ENCODE results near the gene DNM3.

The DNM3 gene

DNA sequence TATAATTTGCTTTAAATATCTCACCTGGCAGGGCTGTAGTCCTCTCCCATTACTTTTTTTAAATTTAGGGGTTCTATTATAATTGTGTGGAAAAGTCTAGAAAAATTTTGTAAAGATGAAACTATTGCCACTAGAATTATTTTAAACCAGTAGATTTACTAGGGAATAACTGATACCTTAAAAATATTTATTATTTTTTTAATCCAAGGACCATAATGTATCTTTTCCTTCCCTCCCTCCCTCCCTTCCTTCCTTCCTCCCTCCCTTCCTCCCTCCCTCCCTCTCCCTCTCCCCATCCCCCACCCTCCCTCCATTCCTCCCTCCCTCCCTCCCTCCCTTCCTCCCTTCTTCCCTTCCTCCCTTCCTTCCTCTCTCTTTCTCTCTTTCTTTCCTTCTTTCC is 90.5 kb downstream of the DNM3 start:
- no peak for FAIRE-seq

DNA sequence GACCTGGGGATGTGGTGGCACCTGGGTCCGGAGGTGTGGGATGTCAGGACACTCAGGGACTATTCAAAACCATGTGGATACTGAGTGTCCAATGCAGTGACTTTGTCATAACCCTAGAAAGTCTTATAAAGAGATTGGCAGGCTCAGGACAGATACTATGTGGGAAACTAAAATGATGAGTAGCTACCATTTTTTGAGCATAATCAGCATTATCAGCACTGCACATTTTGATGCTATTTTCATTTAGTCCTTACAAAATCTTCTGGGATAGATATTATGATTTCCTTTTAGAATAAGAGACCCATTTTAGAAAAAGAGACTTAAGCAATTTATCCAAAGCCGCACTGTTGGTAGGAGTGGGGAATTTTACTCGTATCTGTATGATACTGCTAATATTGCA is 93.4 kb downstream of the DNM3 start:
- no peak for FAIRE-seq

DNA sequence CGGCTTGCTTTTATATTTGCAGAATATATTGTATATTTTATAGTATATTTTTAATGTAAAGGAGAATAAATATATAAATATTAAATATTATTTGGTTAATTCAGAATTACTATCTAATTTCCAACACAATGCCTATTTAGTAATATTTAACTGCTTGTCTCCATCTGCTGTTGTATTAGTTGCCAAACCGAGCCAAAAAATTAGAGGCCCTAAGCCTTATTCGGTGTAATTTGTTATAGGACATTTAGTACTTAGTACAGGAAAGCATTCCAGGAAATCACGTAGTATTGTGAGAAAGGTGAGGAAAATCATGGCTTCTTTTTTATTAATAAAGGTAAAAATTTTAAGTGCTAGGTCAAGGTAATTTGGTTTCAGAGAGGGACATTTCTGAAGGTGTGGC is 93.8 kb downstream of the DNM3 start:
- no peak for FAIRE-seq

- no peak for FAIRE-seq
Measured at GRCh38 chr1:171935664-171936063, 94.4 kb downstream of the DNM3 start.

GRCh38 chr1:171937938-171938337 is 96.6 kb downstream of the DNM3 start:
- no peak for FAIRE-seq

DNA sequence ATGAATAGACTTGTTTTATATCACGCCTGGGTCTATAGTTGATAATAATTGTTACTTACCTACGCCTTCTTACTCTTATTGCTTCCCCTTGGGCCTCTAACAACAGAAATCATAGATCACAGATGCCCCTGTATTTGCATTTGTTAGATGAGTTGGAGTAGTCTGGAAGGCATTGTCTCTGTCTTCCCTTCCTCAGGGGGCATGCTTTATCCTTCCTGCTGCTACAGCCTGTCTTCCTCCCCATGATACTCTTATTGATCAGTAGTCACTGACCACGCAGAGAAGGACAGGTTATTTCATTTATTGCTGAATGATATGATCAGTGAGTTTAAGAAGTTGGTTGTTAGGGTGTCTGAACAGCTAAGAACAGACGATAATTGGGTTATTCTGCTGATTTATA is 98.4 kb downstream of the DNM3 start:
- FAIRE-seq, result no peak

GRCh38 chr1:171940368-171940767 is 99.1 kb downstream of the DNM3 start:
- FAIRE-seq, result peak; percentile 70

GRCh38 chr1:171941920-171942319 is 100.6 kb downstream of the DNM3 start:
- FAIRE-seq, result no peak

DNA sequence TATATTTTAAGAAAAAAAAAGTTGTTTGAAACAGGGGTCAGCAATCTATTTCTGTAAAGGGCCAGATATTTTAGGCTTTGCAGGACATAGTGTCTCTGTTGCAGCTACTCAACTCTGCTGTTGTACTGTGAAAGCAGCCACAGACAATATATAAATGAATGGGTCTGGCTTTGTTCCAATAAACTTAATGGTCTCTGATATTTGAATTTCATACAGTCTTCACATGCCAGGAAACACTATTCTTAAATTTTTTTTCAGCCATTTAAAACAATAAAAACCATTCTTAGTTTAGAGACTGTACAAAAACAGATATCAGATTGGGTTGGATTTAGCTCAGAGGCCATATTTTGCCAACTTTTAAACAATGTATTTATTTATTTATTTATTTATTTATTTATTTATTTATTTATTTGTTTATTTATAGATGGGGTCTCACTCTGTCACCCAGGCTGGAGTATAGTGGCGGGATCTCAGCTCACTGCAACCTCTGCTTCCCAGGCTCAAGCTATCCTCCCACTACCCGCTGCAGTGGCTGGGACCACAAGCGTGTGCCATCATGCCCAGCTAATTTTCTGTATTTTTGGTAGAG is 102.8 kb downstream of the DNM3 start:
- no peak for FAIRE-seq

DNA sequence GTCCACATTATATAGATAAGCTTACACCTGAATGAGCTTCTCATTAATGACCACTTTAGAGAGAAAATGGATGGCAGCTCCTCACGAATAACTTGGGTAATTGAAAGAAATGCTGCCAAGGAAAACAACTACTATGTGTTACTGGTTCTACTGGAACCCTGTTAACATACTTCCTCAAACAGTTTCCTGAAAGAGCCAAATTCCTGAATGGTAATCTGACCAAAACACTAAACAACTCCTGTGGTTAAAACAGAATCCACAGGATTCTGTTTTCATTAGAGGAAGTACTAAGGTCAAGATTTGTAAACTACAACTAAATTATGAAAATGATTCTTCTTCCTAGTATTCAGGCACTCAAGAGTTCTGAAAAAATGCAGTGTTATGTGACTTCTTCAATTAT is 107.2 kb downstream of the DNM3 start:
- FAIRE-seq, result no peak

DNA sequence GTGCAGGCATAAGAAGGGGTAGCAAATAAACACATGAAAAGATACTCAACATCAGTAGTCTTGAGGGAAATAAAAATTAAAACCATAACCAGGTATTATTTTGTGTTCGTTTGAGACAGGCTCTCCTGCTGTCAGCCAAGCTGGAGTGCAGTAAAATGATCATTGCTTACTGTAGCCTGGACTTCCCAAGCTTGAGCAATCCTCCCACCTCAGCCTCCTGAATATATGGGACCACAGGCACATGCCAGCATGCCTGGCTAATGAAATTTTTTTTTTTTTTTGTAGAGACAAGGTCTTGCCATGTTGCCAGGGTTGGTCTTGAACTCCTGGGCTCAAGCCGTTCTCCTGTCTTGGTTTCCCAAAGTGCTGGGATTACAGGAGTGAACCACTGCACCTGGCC is 108.0 kb downstream of the DNM3 start:
- FAIRE-seq, result no peak

GRCh38 chr1:171953835-171954234 is 112.5 kb downstream of the DNM3 start:
- FAIRE-seq, result no peak

DNA sequence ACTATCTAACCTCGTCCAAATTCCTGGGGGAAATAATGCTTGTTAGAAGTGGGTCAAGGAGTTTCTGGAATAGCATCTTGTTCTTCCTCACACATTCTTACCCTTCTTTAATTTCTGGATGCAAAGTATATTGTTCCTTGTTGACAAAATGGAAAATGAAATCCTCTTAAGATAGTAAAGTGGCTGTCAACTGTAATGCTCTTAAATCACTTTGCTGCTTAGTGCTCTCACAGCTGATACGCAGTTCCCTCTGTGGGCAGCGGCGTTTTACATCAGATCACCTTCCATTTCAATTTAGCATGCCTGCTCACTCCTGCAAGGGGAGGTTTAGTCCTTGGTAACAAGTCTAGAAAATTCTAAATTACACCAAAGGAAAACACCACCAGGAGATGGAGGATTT is 113.1 kb downstream of the DNM3 start:
- FAIRE-seq, result no peak

GRCh38 chr1:171961861-171962260 is 120.6 kb downstream of the DNM3 start:
- no peak for FAIRE-seq

DNA sequence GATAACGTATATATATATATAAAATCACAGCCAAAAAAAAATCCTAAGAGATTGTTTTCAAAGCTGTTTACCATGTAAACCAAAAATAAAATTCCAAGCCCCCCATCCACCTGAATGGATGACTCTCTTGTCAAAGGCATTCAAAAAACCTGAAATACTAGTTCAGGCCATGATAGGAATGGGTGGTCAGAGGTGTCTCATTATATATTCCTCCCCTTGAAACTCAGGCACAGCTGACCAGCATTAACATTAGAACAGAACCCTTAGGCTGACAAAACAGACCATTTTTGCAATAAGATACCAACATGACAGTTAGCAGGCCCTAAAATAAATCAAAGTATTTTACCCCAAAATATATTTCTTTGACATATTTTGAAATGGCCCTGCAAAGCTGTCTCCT is 122.5 kb downstream of the DNM3 start:
- no peak for FAIRE-seq

GRCh38 chr1:171965777-171966176 is 124.5 kb downstream of the DNM3 start:
- FAIRE-seq, result no peak

DNA sequence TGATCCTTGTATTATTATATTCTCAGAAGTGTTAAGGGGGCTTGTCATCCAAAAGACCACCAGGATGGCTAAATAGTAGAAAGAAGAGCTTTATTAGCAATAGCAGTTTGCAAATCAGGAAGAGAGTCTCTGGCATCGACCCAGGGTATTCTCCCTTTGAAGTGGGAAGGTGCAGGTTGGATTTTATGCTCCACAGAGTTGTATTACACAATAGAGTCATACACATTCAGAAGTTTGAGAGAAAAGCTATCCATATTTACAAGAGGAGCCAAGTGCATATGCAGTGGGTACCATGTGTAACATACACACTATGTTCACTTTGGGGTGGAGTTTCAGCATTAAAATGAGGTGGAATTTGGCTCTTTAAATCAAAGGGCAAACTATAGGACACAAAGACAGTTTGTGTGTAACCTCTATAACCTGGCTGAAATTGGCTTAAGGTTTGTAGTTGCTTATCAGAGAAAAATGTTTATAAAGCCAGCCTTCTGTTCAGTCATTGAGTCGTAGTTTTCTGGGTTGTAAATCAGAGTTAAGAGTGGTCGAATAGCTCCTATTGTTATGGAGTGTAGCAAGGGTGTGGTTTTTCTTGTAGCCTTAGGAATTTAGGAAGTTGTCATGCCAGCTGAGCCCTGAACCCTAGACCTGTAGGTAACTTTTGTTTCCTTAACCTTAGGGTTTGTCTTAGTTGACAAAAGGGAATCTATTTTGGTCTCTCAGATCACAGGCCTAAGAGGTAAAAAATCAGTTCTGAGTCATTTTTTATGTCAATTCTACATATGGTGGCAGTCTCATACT is 125.3 kb downstream of the DNM3 start:
- FAIRE-seq, result no peak

DNA sequence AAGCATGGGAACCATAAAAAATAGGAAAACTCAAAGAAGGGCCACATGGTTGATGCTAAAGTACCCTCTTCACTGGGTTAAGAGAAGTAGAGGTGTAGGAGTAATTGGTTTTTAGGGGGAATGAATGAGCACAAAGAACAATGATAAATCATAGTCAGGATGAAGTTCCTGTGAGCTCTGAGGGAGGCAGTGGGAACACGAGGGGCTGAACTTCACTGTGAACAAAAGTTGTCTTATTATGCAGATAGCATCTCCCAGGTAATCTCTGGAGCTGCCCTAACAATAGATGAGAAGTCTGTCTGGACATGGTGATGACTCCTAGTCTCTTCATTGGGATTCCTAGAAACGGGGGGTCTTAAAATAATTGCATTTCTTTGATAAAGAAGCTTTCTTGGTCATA is 127.9 kb downstream of the DNM3 start:
- FAIRE-seq, result no peak

DNA sequence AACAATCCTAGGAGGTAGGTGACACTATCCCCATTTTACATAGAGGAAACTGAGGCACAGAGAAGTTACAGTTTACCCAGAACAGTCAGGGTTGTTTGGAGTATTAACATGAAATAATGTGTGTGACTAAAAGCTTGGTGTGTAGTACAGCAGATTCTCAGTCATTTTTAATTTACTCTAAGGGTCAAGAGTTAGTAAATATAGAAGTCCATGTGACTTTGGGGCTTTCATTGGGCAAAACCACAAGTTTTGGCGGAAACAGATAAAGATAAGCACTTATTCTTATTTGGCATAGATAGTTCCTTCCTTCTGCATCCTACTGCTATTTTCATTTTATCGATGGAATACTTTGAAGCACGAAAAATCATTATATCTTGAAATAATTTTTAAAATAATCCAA is 128.5 kb downstream of the DNM3 start:
- FAIRE-seq, result no peak

DNA sequence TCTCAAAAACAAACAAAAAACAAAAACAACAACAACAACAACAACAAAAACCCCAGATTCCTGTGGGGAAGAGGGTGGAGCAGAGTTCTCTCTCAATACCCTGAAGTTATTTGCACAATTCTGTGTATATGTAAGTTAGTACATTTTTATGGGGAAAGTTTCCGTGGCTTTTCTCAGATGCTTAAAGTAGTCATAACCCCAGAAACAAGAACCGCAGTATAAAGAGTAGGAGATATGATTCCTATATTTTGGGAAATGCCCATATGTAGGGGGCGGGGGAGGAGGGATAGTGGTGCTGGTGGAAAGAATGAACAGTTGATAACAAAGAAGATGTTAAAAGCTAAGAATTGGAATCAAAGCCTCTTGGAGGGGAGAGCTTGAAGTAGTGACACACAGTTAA is 131.5 kb downstream of the DNM3 start:
- no peak for FAIRE-seq

GRCh38 chr1:171973421-171973820 is 132.1 kb downstream of the DNM3 start:
- no peak for FAIRE-seq

- FAIRE-seq, result no peak
Measured at GRCh38 chr1:171981303-171981702, 140.0 kb downstream of the DNM3 start.

- no peak for FAIRE-seq
Measured at GRCh38 chr1:171983584-171983983, 142.3 kb downstream of the DNM3 start.

DNA sequence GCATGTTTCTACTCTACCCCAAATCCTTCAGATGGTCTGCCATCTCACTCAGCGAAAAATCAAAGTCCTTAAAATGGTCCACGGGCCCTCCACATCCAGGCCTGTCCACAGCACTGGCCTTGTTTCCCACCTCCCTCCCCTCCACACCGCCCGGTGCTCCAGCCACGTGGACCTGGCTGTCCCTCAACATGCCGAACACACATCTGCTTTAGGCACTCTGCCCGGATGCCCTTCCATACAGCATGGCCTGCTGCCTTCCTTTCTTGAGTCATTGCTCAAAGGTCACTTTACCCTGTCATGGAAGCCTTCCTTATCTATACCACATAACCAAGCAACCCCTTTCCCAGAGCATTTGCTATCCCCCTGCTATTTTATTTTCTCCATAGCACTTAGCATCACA is 143.0 kb downstream of the DNM3 start:
- FAIRE-seq, result no peak

All from colon (tissue), 2 donors.